Gastrocnemius medialis (tissue), 4 donors: Measurements from ENCODE around the gene INAFM2.

Source experiments
- CTCF ChIP-seq, 5 experiments: fragments of 450-650 bp in 3 of 5; fragments of 200-600 bp in 2 of 5; sonication (generic) in 2 of 5; IDR thresholded peaks in 4 of 5; conservative IDR thresholded peaks in 1 of 5; 1 replicate in 4 of 5; 2 replicates in 1 of 5; pipeline ENCODE4 v1.5.1; 2016 to 2019; ENCODE audit warnings: antibody characterized with exemption in 5 of 5, mild to moderate bottlenecking in 3 of 5, moderate library complexity in 3 of 5
- POLR2A ChIP-seq, 2 donors: fragments of 450-650 bp; IDR thresholded peaks; one replicate each; pipeline ENCODE4 v1.6.1; 2017; ENCODE audit warnings: antibody characterized with exemption in 2 of 2, mild to moderate bottlenecking in 2 of 2, moderate library complexity in 2 of 2

GRCh38 chr15:40275523-40275922, 48.0 kb upstream of the INAFM2 start:
- no peak for TF ChIP-seq CTCF (IDR thresholded peaks at IDR 0.05 in 4 of 5, conservative IDR thresholded peaks at IDR 0.05 in 1 of 5)
- TF ChIP-seq POLR2A (IDR thresholded peaks at IDR 0.05) = no peak
